B cell (primary cell): ENCODE measurements around the gene NHLRC1. TPM values are rescaled to one million over a fixed set of nuclear protein-coding genes. Genes with fewer than 3 reads are reported as not detected.

Experiments
- ATAC-seq: fragments of 200-7000 bp; cut with Tn5 transposase; one replicate; pipeline ENCODE4 v1.10.0; 2021; ENCODE audit warnings: low read depth, mild to moderate bottlenecking, moderate number of reproducible peaks, moderate library complexity
- CTCF ChIA-PET: fragments of 350-600 bp; sonication (Branson Sonifier 250); formaldehyde crosslinking; loops from one replicate; lab custom pipeline; 2021; ENCODE audit warnings: antibody characterized with exemption, inconsistent platforms; lab: Charles Lee
- POLR2A ChIA-PET: fragments of 350-600 bp; sonication (Branson Sonifier 250); formaldehyde crosslinking; loops from one replicate; lab custom pipeline; 2021; ENCODE audit warnings: antibody characterized with exemption; lab: Charles Lee
- DNase-seq: peaks from one replicate; pipeline ENCODE4 v3.0.0; 2013
- H2AFZ ChIP-seq: 2 replicates; pipeline ENCODE4 v1.6.1; 2012; ENCODE audit warnings: mild to moderate bottlenecking, low read depth, low read length; ENCODE audit not compliant: insufficient read depth, poor library complexity, severe bottlenecking
- H3K27ac ChIP-seq, 2 donors: 1 replicate in 1 of 2; 2 replicates in 1 of 2; pipeline ENCODE4 v1.5.1; 2012 to 2013; ENCODE audit warnings: low read length in 2 of 2, mild to moderate bottlenecking in 2 of 2, moderate library complexity in 1 of 2
- H3K27me3 ChIP-seq, 4 experiments: fragments of 200-600 bp in 1 of 4; sonication (generic) in 1 of 4; replicated peaks in 1 of 4; 1 replicate in 2 of 4; 2 replicates in 2 of 4; pipeline versions ENCODE4 v1.6.1 to v1.7.0; 2013 to 2016; ENCODE audit warnings: low read length in 3 of 4, mild to moderate bottlenecking in 2 of 4, mixed read lengths in 1 of 4, moderate library complexity in 1 of 4; ENCODE audit not compliant: insufficient read depth in 4 of 4, control insufficient read depth in 3 of 4; ENCODE audit errors: control extremely low read depth in 1 of 4
- H3K36me3 ChIP-seq, 2 experiments: replicated peaks in 1 of 2; 1 replicate in 1 of 2; 2 replicates in 1 of 2; pipeline versions ENCODE4 v1.6.1 to v1.7.1; 2013; ENCODE audit warnings: low read length in 1 of 2; ENCODE audit not compliant: insufficient read depth in 2 of 2, control insufficient read depth in 1 of 2; ENCODE audit errors: control extremely low read depth in 1 of 2, extremely low read depth in 1 of 2
- H3K4me1 ChIP-seq, 2 donors: fragments of 200-600 bp in 1 of 2; sonication (generic) in 1 of 2; 1 replicate in 1 of 2; 2 replicates in 1 of 2; pipeline versions ENCODE4 v1.5.1 to v1.6.1; 2013 to 2017; ENCODE audit warnings: low read length in 2 of 2; ENCODE audit not compliant: control insufficient read depth in 2 of 2, insufficient read depth in 2 of 2
- H3K4me2 ChIP-seq: replicated peaks from 2 replicates; pipeline ENCODE3; 2012; ENCODE audit warnings: mild to moderate bottlenecking, low read depth, low read length; ENCODE audit not compliant: poor library complexity, severe bottlenecking
- H3K4me3 ChIP-seq, 5 experiments: fragments of 200-600 bp in 1 of 5; sonication (generic) in 1 of 5; 1 replicate in 3 of 5; 2 replicates in 2 of 5; pipeline versions ENCODE4 v1.5.1 to v1.7.0; 2011 to 2016; ENCODE audit warnings: low read length in 4 of 5, mild to moderate bottlenecking in 4 of 5, low read depth in 2 of 5, control low read depth in 1 of 5, moderate library complexity in 1 of 5; ENCODE audit not compliant: insufficient read depth in 1 of 5; ENCODE audit errors: control extremely low read depth in 1 of 5, extremely low read depth in 1 of 5
- H3K79me2 ChIP-seq: fragments of 200-600 bp; sonication (generic); one replicate; pipeline ENCODE4 v1.6.0; 2016; ENCODE audit warnings: low read length; ENCODE audit not compliant: control insufficient read depth, insufficient read depth
- H3K9ac ChIP-seq: fragments of 200-600 bp; sonication (generic); 2 replicates; pipeline ENCODE4 v1.6.1; 2017; ENCODE audit warnings: mild to moderate bottlenecking, low read length, moderate library complexity
- H3K9me3 ChIP-seq, 3 donors: one replicate each; pipeline versions ENCODE4 v1.6.1 to v1.7.1; 2013; ENCODE audit warnings: low read length in 2 of 3; ENCODE audit not compliant: control insufficient read depth in 2 of 3, insufficient read depth in 1 of 3; ENCODE audit errors: control extremely low read depth in 1 of 3
- H4K20me1 ChIP-seq: 2 replicates; pipeline ENCODE4 v1.6.0; 2012; ENCODE audit warnings: mild to moderate bottlenecking, low read length; ENCODE audit not compliant: insufficient read depth, control insufficient read depth, poor library complexity, severe bottlenecking
- H3K27ac Mint-ChIP-seq: one replicate; pipeline ENCODE4 v1.8.0; 2021; ENCODE audit warnings: mixed read lengths
- H3K27me3 Mint-ChIP-seq: one replicate; pipeline ENCODE4 v1.8.0; 2021; ENCODE audit warnings: mixed read lengths
- H3K4me1 Mint-ChIP-seq: one replicate; pipeline ENCODE4 v1.8.0; 2021; ENCODE audit warnings: mixed read lengths
- H3K4me3 Mint-ChIP-seq: one replicate; pipeline ENCODE4 v1.8.0; 2021; ENCODE audit warnings: mixed read lengths
- H3K9me3 Mint-ChIP-seq: one replicate; pipeline ENCODE4 v1.8.0; 2022; ENCODE audit warnings: mixed read lengths; ENCODE audit not compliant: insufficient read depth
- EZH2 ChIP-seq: IDR thresholded peaks from 2 replicates; pipeline ENCODE4 v1.6.1; 2012; ENCODE audit warnings: borderline replicate concordance, low read depth, mild to moderate bottlenecking, moderate library complexity, low read length; ENCODE audit not compliant: insufficient read depth, poor library complexity, severe bottlenecking
- WGBS: methylation state at CpG from one replicate; pipeline ENCODE4 v1.1.5; 2013; ENCODE audit warnings: missing lambda C conversion rate; ENCODE audit not compliant: insufficient coverage; 5-methylcytosine and 5-hydroxymethylcytosine counted together
- intact Hi-C: fragments of 100-400 bp; cut with micrococcal nuclease; formaldehyde crosslinking; loops from one replicate; pipeline ENCODE4 v1.10.0; 2022
- polyA plus RNA-seq: library from polyadenylated mRNA; depleted of rRNA; stranded (reverse); fragments of >200 nt; gene quantifications from 2 replicates; pipeline ENCODE4 v1.2.3, GENCODE V29; 2012
- total RNA-seq, 2 donors: library from RNA; stranded (reverse); fragments of 120-200 nt in 1 of 2; gene quantifications; 1 replicate in 1 of 2; 2 replicates in 1 of 2; pipeline versions ENCODE4 v1.2.3 to v1.2.4, GENCODE V29; 2013 to 2022
- TF ChIP-seq, protein P1 (sequence below): fragments of 200-600 bp; IDR thresholded peaks from one replicate; pipeline ENCODE4 v1.8.0; 2022; ENCODE audit warnings: antibody characterized with exemption, mild to moderate bottlenecking

NHLRC1 gene
- total and polyA plus RNA-seq, 2 donors (not counting 1 experiment from before 2014, with no cell fraction given) = 0.31 to 1.0 TPM

DNA sequence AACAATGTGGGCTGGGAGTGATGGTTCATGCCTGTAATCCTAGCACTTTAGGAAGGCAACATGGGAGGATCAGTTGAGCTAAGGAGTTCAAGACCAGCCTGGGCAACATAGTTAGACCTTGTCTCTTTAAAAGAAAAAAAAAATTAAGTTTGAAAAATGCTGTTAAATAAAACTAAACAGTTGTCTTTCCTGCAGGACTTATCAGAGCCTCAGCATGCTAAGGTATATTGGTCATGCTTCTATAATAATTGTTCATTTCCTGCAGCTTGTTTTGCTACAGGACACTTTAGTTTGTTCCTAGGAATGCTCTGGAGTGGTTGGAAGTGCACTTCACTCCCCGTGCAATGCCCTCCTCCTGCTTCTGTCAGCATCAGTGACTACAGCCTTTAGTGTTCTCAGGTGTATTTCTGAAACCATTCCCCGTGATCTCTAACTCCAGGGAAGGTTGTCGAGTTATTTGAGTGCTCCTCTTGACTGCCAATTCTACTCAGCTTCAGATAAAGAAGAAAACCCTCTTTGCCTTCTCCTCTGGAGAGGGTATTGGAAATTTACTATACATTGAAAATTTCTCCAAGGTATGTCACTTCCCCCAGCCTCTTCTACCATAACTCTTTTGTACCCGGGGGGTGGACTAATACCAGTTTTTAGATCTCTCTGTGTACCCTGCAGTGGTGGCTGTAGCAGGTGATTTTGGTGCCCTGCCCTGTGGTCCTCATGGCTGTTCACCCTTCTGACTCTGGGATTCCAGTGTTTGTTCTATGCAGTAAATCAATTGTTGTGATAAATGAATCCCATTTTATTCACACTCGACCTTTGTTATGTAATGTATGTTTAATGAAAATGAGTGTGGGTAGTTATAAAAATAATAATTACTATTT, 33.8 kb downstream of the NHLRC1 start:
- no peak overlapping the region for H3K27ac Mint-ChIP-seq
- ChIA-PET POLR2A (no interaction called here), CTCF (interaction anchor here (0.6 kb wide), 1 partner anchor 284 kb away, joined by 4 read pairs; no protein-coding TSS in a partner anchor)
- ATAC-seq (no peak), DNase-seq (no peak)
- Histone ChIP-seq H3K9me3 (peaks cover 0 to 7% (median 2%) of the 10 kb centered on the region in 3 donors), H3K4me2 (no peak overlapping the region), H3K79me2 (no peaks in the 10 kb centered on the region), H3K4me1 (no peaks in the 10 kb centered on the region), H3K36me3 (no peaks in the 10 kb centered on the region), H4K20me1 (no peaks in the 10 kb centered on the region), H3K9ac (no peak overlapping the region), H3K27ac (no peak overlapping the region), H2AFZ (no peak overlapping the region), H3K27me3 (peaks cover 0 to 2% (median 0%) of the 10 kb centered on the region in 4 experiments), H3K4me3 (no peak overlapping the region)
- H3K9me3 Mint-ChIP-seq = peaks cover 5% of the 10 kb centered on the region
- intact Hi-C loops = no loop called here
- no peaks in the 10 kb centered on the region for H3K4me1 Mint-ChIP-seq
- no CpG with 5 or more reads among the region's 5 CpGs for WGBS
- TF ChIP-seq, protein P1, sequence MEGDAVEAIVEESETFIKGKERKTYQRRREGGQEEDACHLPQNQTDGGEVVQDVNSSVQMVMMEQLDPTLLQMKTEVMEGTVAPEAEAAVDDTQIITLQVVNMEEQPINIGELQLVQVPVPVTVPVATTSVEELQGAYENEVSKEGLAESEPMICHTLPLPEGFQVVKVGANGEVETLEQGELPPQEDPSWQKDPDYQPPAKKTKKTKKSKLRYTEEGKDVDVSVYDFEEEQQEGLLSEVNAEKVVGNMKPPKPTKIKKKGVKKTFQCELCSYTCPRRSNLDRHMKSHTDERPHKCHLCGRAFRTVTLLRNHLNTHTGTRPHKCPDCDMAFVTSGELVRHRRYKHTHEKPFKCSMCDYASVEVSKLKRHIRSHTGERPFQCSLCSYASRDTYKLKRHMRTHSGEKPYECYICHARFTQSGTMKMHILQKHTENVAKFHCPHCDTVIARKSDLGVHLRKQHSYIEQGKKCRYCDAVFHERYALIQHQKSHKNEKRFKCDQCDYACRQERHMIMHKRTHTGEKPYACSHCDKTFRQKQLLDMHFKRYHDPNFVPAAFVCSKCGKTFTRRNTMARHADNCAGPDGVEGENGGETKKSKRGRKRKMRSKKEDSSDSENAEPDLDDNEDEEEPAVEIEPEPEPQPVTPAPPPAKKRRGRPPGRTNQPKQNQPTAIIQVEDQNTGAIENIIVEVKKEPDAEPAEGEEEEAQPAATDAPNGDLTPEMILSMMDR = no peak
- TF ChIP-seq EZH2 = no peak
- no peak overlapping the region for H3K4me3 Mint-ChIP-seq
- H3K27me3 Mint-ChIP-seq = peaks cover 12% of the 10 kb centered on the region
